ENCODE measurements around the gene KRT3. TPM values are rescaled to one million over a fixed set of nuclear protein-coding genes. Genes with fewer than 3 reads are reported as not detected.

The KRT3 gene
- total and polyA plus RNA-seq, 7 experiments from 2014 or later, result not detected

DNA sequence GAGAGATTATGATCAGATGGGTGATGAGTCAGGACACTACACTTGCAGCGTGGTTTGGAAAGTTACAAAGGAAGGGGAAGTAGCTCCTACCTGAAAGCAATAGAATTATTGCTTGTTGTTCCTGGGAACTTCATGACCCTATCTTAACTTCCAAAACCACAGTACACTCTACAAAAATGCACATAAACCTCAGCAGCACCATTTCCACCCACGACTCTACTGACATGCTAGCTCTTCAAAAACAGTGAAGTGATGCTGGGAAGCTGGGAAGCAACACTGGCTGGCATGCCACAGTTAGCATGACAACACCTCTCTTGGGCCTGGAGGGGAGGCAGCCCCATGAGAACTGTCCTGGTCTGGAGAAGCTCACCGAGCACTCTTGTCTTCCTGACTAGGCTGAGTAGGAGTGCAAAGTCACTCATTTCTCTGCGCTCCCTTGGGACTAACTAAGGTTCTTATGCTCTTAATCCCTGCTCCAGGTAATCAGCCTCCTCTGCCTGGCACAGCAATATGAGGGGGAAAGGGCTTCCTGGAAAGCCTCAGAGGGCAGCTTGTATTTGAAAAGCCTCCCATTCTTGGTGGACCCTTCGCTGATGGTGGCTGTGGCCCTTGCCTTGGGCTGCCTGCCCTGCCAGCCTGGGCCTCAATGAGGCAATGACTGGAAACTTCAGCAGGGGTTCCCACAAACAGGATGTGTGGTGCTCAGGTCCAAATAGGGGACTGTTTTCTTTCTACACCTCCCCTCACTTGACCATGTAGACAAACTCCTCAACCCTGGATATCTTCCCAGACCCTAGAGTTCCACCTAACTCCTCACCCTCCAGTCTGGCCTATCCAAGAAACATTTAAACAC is 1.2 kb downstream of the KRT3 start:
- DNase-seq (no peak), ATAC-seq (no peak)
- CTCF ChIA-PET, result interaction anchor here (1.1 kb wide), 1 partner anchor 85 kb away, joined by 3 read pairs; no protein-coding TSS in a partner anchor
- peaks cover 4 to 27% (median 18%) of the 10 kb centered on the region in 7 donors for H3K4me1 Mint-ChIP-seq
- POLR2A ChIA-PET, result no interaction called here
- H3K36me3 Mint-ChIP-seq, result no peaks in the 10 kb centered on the region
- no peaks in the 10 kb centered on the region for H3K36me3 ChIP-seq (ENCODE audit: control insufficient read depth in 2 of 3, insufficient read depth in 3 of 3, low read length in 3 of 3)
- peaks cover 0 to 5% of the 10 kb centered on the region in 2 donors for H3K4me1 ChIP-seq (ENCODE audit: control insufficient read depth in 2 of 2, insufficient read depth in 2 of 2, low read length in 2 of 2)
- peaks cover 7 to 29% (median 10%) of the 10 kb centered on the region in 5 donors for H3K27me3 Mint-ChIP-seq
- no peaks in the 10 kb centered on the region for H3K9me3 Mint-ChIP-seq
- no peaks in the 10 kb centered on the region for H3K27me3 ChIP-seq (ENCODE audit: control insufficient read depth in 2 of 2, insufficient read depth in 2 of 2, low read length in 2 of 2)
- no peak overlapping the region for H3K27ac ChIP-seq (ENCODE audit: low read depth, low read length)
- H3K4me3 ChIP-seq (ENCODE audit: low read length), result no peak overlapping the region
- no peak overlapping the region for H3K4me3 Mint-ChIP-seq
- intact Hi-C loops (cut with micrococcal nuclease), result no loop called here
- no peaks in the 10 kb centered on the region for H3K9me3 ChIP-seq (ENCODE audit: control insufficient read depth in 2 of 3, low read length in 3 of 3)
- no peak overlapping the region for H3K27ac Mint-ChIP-seq

DNA sequence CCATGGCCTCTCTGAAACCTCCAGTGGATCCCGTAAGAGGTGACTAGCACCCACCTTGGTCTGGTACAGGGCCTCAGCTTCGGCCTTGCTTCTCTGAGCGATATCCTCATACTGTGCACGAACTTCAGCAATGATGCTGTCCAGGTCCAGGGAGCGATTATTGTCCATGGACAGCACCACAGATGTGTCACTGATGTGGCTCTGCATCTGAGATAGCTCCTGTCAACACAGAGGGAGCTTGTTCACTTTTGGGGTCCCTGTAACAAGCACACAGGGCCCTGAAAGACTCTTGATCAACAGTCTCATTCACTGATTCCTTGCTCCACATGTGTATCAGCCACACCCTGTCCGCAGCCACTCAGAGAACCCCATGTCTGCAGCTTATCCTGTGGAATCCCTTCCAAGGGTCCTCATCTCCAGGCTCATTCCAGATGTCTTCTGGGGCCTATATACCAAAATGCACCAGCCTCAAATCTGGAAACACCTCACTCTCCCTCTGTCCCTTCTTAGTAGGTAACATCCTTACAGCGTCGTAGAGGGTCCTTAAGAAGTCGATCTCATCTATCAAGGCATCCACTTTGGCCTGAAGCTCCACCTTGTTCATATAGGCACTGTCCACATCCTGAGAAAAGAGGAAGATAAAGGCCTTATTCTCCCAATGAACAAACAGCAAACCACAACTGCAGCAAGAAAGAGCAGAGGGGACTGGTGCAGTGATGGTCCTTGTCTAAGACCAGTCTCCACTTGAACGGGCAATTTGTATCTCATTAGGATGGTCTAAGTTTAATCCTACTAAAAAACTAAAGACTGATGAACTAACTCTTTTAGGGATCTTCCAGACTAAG is 3.5 kb downstream of the KRT3 start:
- intact Hi-C loops (cut with micrococcal nuclease), result no loop called here
- H3K4me1 Mint-ChIP-seq, result peaks cover 8 to 36% (median 26%) of the 10 kb centered on the region in 7 donors
- ATAC-seq (no peak), DNase-seq (no peak)
- H3K36me3 Mint-ChIP-seq, result no peaks in the 10 kb centered on the region
- H3K4me3 ChIP-seq (ENCODE audit: low read length), result no peak overlapping the region
- peaks cover 20 to 46% (median 27%) of the 10 kb centered on the region in 5 donors for H3K27me3 Mint-ChIP-seq
- H3K9me3 ChIP-seq (ENCODE audit: control insufficient read depth in 2 of 3, low read length in 3 of 3), result no peaks in the 10 kb centered on the region
- no peak overlapping the region for H3K27ac ChIP-seq (ENCODE audit: low read depth, low read length)
- H3K4me1 ChIP-seq (ENCODE audit: control insufficient read depth in 2 of 2, insufficient read depth in 2 of 2, low read length in 2 of 2), result peaks cover 0 to 5% of the 10 kb centered on the region in 2 donors
- H3K27me3 ChIP-seq (ENCODE audit: control insufficient read depth in 2 of 2, insufficient read depth in 2 of 2, low read length in 2 of 2), result no peaks in the 10 kb centered on the region
- H3K9me3 Mint-ChIP-seq, result peaks cover 0 to 1% (median 0%) of the 10 kb centered on the region in 11 donors
- H3K36me3 ChIP-seq (ENCODE audit: control insufficient read depth in 2 of 3, insufficient read depth in 3 of 3, low read length in 3 of 3), result no peaks in the 10 kb centered on the region
- CTCF ChIA-PET, result no interaction called here
- POLR2A ChIA-PET, result no interaction called here
- H3K4me3 Mint-ChIP-seq, result no peak overlapping the region
- peak overlapping the region in 2 of 9 donors; percentile 5 to 67 for H3K27ac Mint-ChIP-seq

DNA sequence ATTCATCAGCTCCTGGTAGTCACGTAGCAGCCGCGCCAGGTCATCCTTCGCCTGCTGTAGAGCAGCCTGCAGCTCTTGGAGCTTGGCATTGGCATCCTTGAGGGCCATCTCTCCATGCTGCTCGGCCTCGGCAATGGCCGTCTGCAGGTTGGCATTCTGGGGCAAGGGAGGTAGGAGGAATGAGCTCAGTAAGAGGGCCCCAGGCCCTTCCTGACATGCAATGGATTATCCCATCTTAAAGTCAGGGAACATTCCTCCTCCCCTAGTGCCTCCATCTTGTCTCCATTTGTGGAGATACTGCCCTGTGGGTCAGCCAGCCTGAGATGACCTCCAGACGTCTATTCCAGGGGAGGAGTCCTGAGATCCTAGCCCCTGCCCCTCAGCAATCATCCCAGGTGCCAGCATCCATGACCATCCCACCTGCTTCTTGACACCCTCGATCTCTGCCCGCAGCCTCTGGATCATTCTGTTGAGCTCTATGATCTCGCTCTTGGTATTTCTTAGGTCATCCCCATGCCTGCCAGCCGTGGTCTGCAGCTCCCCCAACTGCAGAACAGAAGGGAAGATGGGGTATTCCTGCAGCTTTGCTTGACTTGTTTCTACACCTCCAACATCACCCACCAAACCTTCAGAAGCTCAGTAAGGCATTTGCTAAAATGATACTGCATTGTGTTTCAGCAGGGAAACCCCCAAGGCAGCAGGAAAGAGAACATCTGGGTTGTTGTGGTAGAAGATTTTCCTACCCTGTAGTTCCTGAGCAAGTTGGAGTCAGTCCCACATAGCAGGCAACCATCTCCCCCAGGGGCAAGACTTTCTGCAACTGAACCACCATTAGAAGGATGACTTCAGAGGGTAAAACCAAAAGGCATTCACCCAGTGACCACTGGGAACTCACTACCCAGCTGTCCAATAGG is 4.4 kb downstream of the KRT3 start:
- peaks cover 0 to 1% (median 0%) of the 10 kb centered on the region in 11 donors for H3K9me3 Mint-ChIP-seq
- DNase-seq (no peak), ATAC-seq (no peak)
- Histone ChIP-seq H3K27me3 (ENCODE audit: control insufficient read depth in 2 of 2, insufficient read depth in 2 of 2, low read length in 2 of 2) (no peaks in the 10 kb centered on the region), H3K9me3 (ENCODE audit: control insufficient read depth in 2 of 3, low read length in 3 of 3) (no peaks in the 10 kb centered on the region), H3K36me3 (ENCODE audit: control insufficient read depth in 2 of 3, insufficient read depth in 3 of 3, low read length in 3 of 3) (no peaks in the 10 kb centered on the region), H3K27ac (ENCODE audit: low read depth, low read length) (no peak overlapping the region), H3K4me3 (ENCODE audit: low read length) (no peak overlapping the region), H3K4me1 (ENCODE audit: control insufficient read depth in 2 of 2, insufficient read depth in 2 of 2, low read length in 2 of 2) (peaks cover 0 to 5% of the 10 kb centered on the region in 2 donors)
- intact Hi-C loops (cut with micrococcal nuclease), result no loop called here
- H3K4me3 Mint-ChIP-seq, result peak overlapping the region in 1 of 10 donors; percentile 0
- H3K4me1 Mint-ChIP-seq, result peaks cover 8 to 36% (median 26%) of the 10 kb centered on the region in 7 donors
- H3K27ac Mint-ChIP-seq, result no peak overlapping the region
- no peaks in the 10 kb centered on the region for H3K36me3 Mint-ChIP-seq
- POLR2A ChIA-PET, result no interaction called here
- H3K27me3 Mint-ChIP-seq, result peaks cover 20 to 49% (median 27%) of the 10 kb centered on the region in 5 donors
- CTCF ChIA-PET, result no interaction called here

DNA sequence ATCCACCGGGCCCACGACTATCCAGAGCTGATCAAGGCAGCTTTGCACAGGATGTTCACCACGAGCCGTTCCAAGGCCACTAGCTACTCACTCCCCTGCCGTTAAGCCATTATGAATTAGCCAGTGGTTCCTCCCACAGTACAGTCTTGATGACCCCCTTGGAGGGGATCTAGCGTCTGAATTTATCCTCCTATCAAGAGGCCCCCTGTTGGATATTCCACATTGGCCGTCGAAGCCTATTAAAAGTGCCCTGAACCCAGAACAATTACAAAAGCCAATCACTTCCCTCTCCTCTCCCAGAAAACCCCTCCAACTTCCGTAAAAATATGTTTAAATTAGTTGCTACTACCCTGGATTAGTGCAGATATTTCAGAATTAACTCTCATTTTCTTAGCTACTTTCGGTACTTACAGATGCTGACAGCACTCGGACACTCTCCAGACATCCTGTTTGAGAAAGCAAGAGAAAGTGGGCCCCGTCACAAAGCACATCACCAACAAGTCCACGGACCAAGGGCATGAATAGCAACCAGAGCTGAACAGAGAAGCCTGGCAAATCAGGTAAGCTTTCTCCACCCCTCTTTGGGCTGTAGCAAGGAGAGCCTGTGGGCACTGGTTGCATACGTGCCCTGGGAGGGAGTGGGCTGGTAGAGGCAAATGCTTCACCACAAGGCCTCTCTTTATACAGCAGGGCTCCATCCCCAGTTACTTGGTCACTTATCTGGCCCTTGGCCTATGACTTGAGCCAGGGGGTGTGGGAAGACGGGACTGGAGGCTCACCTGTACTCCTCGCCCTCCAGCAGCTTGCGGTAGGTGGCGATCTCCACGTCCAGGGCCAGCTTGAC is 5.3 kb downstream of the KRT3 start:
- peak overlapping the region in 7 of 10 donors; percentile 16 to 53 (median 42) for H3K4me3 Mint-ChIP-seq
- CTCF ChIA-PET, result interaction anchor here (1.0 kb wide), 1 partner anchor 205 kb away, joined by 3 read pairs; no protein-coding TSS in a partner anchor

DNA sequence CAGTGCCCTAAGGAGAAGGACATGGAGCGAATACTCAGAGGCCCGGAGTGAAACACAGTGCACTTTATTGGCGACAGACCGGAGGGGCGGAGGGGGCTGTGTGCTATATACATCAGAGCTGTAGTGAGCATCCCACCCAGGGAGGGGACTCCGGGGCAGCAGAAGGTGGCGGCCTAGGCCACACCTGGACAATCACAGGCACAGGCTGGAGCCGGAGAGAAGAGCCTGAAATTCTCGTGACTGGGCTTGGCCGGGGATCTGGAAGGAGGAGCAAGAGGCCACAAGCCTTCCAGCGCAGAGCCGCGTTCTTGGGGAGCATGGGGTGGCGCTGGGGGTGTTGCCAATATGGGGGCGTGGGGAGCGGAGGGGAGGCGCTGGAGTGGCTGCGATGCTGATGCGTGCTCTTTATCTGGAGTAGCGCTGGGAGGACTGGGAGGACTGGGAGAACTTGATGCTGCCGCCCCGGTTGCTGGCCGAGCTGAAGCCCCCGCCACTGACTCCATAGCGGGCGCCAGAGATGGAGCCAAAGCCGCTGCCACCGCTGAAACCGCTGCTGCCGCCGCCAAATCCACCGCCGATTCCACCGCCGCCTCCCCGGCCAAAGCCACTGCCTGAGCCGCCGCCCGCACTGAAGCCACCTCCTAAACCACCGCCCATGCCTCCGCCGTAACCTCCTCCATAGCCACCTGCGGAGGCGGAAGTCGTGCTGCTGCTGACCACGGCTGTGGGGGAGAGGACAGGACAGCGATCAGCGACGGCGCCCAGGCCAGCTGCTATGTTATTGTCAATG is 6.1 kb downstream of the KRT3 start:
- Mint-ChIP-seq H3K4me1 (peaks cover 8 to 36% (median 26%) of the 10 kb centered on the region in 7 donors), H3K4me3 (peak overlapping the region in 8 of 10 donors; percentile 5 to 65 (median 50)), H3K27me3 (peaks cover 20 to 54% (median 27%) of the 10 kb centered on the region in 5 donors), H3K9me3 (peaks cover 0 to 5% (median 0%) of the 10 kb centered on the region in 11 donors), H3K36me3 (no peaks in the 10 kb centered on the region), H3K27ac (peak overlapping the region in 2 of 9 donors; percentile 28 to 62)
- intact Hi-C loops (cut with micrococcal nuclease), result loop anchor here in 1 of 2 donors (1.0 to 10.0 kb wide), 2 partner anchors 109 to 205 kb away; no protein-coding TSS in a partner anchor
- Histone ChIP-seq H3K36me3 (ENCODE audit: control insufficient read depth in 2 of 3, insufficient read depth in 3 of 3, low read length in 3 of 3) (no peaks in the 10 kb centered on the region), H3K4me3 (ENCODE audit: low read length) (no peak overlapping the region), H3K9me3 (ENCODE audit: control insufficient read depth in 2 of 3, low read length in 3 of 3) (no peaks in the 10 kb centered on the region), H3K27ac (ENCODE audit: low read depth, low read length) (no peak overlapping the region), H3K27me3 (ENCODE audit: control insufficient read depth in 2 of 2, insufficient read depth in 2 of 2, low read length in 2 of 2) (no peaks in the 10 kb centered on the region), H3K4me1 (ENCODE audit: control insufficient read depth in 2 of 2, insufficient read depth in 2 of 2, low read length in 2 of 2) (peaks cover 0 to 5% of the 10 kb centered on the region in 2 donors)
- DNase-seq (peak in 1 of 9 donors; percentile 5), ATAC-seq (no peak)
- POLR2A ChIA-PET, result no interaction called here
- CTCF ChIA-PET, result interaction anchor here (1.0 kb wide), 1 partner anchor 204 kb away, joined by 3 read pairs; no protein-coding TSS in a partner anchor

More for the DNA sequence above, 5.3 kb downstream of the KRT3 start:
- H3K36me3 ChIP-seq (ENCODE audit: control insufficient read depth in 2 of 3, insufficient read depth in 3 of 3, low read length in 3 of 3), result no peaks in the 10 kb centered on the region
- DNase-seq, result no peak
- ATAC-seq, result no peak
- peaks cover 8 to 36% (median 26%) of the 10 kb centered on the region in 7 donors for H3K4me1 Mint-ChIP-seq
- H3K4me3 ChIP-seq (ENCODE audit: low read length), result no peak overlapping the region
- H3K4me1 ChIP-seq (ENCODE audit: control insufficient read depth in 2 of 2, insufficient read depth in 2 of 2, low read length in 2 of 2), result peaks cover 0 to 5% of the 10 kb centered on the region in 2 donors
- H3K27ac ChIP-seq (ENCODE audit: low read depth, low read length), result no peak overlapping the region
- intact Hi-C loops (cut with micrococcal nuclease), result loop anchor here in 1 of 2 donors (1.0 kb wide), 1 partner anchor 109 kb away; no protein-coding TSS in a partner anchor
- H3K27ac Mint-ChIP-seq, result peak overlapping the region in 3 of 9 donors; percentile 3 to 28 (median 10)
- peaks cover 20 to 50% (median 27%) of the 10 kb centered on the region in 5 donors for H3K27me3 Mint-ChIP-seq
- no peaks in the 10 kb centered on the region for H3K36me3 Mint-ChIP-seq
- no peaks in the 10 kb centered on the region for H3K9me3 ChIP-seq (ENCODE audit: control insufficient read depth in 2 of 3, low read length in 3 of 3)
- H3K27me3 ChIP-seq (ENCODE audit: control insufficient read depth in 2 of 2, insufficient read depth in 2 of 2, low read length in 2 of 2), result no peaks in the 10 kb centered on the region
- POLR2A ChIA-PET, result no interaction called here
- peaks cover 0 to 3% (median 0%) of the 10 kb centered on the region in 11 donors for H3K9me3 Mint-ChIP-seq

Measured in naive thymus-derived CD4-positive, alpha-beta T cell (primary cell).